Suprapubic skin (tissue), 3 donors: ENCODE results near the gene ZNF521.

Experiments used
- POLR2A ChIP-seq, 2 donors: fragments of 450-650 bp; IDR thresholded peaks; one replicate each; pipeline ENCODE4 v1.6.1; 2017; ENCODE audit warnings: antibody characterized with exemption in 2 of 2, mild to moderate bottlenecking in 2 of 2, moderate library complexity in 2 of 2
- TF ChIP-seq, protein P1 (sequence below), 2 donors: fragments of 200-600 bp in 1 of 2; fragments of 450-650 bp in 1 of 2; sonication (generic) in 1 of 2; IDR thresholded peaks; one replicate each; pipeline ENCODE4 v1.5.1; 2016 to 2019; ENCODE audit warnings: antibody characterized with exemption in 2 of 2, mild to moderate bottlenecking in 1 of 2, moderate library complexity in 1 of 2

- TF ChIP-seq, protein P1, sequence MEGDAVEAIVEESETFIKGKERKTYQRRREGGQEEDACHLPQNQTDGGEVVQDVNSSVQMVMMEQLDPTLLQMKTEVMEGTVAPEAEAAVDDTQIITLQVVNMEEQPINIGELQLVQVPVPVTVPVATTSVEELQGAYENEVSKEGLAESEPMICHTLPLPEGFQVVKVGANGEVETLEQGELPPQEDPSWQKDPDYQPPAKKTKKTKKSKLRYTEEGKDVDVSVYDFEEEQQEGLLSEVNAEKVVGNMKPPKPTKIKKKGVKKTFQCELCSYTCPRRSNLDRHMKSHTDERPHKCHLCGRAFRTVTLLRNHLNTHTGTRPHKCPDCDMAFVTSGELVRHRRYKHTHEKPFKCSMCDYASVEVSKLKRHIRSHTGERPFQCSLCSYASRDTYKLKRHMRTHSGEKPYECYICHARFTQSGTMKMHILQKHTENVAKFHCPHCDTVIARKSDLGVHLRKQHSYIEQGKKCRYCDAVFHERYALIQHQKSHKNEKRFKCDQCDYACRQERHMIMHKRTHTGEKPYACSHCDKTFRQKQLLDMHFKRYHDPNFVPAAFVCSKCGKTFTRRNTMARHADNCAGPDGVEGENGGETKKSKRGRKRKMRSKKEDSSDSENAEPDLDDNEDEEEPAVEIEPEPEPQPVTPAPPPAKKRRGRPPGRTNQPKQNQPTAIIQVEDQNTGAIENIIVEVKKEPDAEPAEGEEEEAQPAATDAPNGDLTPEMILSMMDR (IDR thresholded peaks at IDR 0.05): no peak
- TF ChIP-seq POLR2A (IDR thresholded peaks at IDR 0.05): no peak
Measured at GRCh38 chr18:25287106-25287505, 64.9 kb downstream of the ZNF521 start.
